ENCODE measurements around the gene FBXO31.

- TF ChIP-seq EZH2 (IDR thresholded peaks at IDR 0.05; ENCODE audit: insufficient read depth, poor library complexity, severe bottlenecking) (no peak), EZH2phosphoT487 (IDR thresholded peaks at IDR 0.05; ENCODE audit: insufficient read depth, low read depth) (no peak)
Observed at GRCh38 chr16:87347932-87348615, 35.5 kb downstream of the FBXO31 start.
